Panc1 (cell line): Measurements from ENCODE around the gene DDAH1.

Experiments
- POLR2AphosphoS5 ChIP-seq: IDR thresholded peaks from 2 replicates; pipeline ENCODE4 v1.6.1; 2012; ENCODE audit warnings: mild to moderate bottlenecking, low read depth, low read length, moderate library complexity
- SIN3A ChIP-seq: IDR thresholded peaks from 2 replicates; pipeline ENCODE4 v1.6.1; 2012; ENCODE audit warnings: low read depth, mild to moderate bottlenecking, low read length, moderate library complexity, borderline replicate concordance; ENCODE audit not compliant: insufficient read depth
- TF ChIP-seq, protein P1 (sequence below): fragments of 450-650 bp; IDR thresholded peaks from 2 replicates; pipeline ENCODE4 v1.5.1; 2017; ENCODE audit warnings: mild to moderate bottlenecking
- TF ChIP-seq, protein P2 (sequence below), 2 experiments: IDR thresholded peaks; 2 replicates each; pipeline ENCODE4 v1.6.1; 2011 to 2012; ENCODE audit warnings: low read depth in 2 of 2, control low read depth in 1 of 2, low read length in 1 of 2, mild to moderate bottlenecking in 1 of 2, moderate library complexity in 1 of 2; ENCODE audit not compliant: insufficient read depth in 1 of 2

DNA sequence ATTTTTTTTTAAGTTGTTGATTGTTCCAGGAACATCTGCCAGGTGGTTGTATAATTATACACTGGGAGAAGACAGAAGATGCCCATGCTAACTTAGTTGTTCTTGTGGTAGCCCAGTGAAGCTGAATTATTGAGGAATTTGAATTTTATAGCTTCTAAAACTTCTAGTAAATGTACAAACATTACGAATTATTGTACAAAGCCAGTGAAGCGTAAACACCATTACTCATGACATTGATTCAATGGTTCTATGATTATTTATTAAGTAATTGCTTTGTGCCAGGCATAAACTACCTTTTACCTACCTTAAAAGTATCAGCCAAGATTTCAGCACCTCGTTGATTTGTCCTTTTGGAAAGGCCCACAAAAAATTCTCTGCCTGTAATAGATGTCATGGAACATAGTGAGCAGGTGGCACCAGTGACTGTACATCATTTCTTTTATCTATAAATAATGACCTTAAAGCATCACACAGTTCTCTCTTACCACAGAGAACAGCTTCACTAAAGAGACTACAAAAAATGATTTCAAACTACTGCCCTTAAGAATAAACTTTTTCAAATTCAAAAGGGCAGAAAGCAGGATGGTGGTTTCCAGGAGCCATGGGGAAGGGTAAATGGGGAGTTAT is 113.6 kb downstream of the DDAH1 start:
- TF ChIP-seq, protein P1, sequence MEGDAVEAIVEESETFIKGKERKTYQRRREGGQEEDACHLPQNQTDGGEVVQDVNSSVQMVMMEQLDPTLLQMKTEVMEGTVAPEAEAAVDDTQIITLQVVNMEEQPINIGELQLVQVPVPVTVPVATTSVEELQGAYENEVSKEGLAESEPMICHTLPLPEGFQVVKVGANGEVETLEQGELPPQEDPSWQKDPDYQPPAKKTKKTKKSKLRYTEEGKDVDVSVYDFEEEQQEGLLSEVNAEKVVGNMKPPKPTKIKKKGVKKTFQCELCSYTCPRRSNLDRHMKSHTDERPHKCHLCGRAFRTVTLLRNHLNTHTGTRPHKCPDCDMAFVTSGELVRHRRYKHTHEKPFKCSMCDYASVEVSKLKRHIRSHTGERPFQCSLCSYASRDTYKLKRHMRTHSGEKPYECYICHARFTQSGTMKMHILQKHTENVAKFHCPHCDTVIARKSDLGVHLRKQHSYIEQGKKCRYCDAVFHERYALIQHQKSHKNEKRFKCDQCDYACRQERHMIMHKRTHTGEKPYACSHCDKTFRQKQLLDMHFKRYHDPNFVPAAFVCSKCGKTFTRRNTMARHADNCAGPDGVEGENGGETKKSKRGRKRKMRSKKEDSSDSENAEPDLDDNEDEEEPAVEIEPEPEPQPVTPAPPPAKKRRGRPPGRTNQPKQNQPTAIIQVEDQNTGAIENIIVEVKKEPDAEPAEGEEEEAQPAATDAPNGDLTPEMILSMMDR = no peak
- TF ChIP-seq POLR2AphosphoS5 = no peak
- TF ChIP-seq, protein P2, sequence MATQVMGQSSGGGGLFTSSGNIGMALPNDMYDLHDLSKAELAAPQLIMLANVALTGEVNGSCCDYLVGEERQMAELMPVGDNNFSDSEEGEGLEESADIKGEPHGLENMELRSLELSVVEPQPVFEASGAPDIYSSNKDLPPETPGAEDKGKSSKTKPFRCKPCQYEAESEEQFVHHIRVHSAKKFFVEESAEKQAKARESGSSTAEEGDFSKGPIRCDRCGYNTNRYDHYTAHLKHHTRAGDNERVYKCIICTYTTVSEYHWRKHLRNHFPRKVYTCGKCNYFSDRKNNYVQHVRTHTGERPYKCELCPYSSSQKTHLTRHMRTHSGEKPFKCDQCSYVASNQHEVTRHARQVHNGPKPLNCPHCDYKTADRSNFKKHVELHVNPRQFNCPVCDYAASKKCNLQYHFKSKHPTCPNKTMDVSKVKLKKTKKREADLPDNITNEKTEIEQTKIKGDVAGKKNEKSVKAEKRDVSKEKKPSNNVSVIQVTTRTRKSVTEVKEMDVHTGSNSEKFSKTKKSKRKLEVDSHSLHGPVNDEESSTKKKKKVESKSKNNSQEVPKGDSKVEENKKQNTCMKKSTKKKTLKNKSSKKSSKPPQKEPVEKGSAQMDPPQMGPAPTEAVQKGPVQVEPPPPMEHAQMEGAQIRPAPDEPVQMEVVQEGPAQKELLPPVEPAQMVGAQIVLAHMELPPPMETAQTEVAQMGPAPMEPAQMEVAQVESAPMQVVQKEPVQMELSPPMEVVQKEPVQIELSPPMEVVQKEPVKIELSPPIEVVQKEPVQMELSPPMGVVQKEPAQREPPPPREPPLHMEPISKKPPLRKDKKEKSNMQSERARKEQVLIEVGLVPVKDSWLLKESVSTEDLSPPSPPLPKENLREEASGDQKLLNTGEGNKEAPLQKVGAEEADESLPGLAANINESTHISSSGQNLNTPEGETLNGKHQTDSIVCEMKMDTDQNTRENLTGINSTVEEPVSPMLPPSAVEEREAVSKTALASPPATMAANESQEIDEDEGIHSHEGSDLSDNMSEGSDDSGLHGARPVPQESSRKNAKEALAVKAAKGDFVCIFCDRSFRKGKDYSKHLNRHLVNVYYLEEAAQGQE (IDR thresholded peaks at IDR 0.05; ENCODE audit: insufficient read depth in 1 of 2, low read depth in 2 of 2, low read length in 1 of 2) = no peak
- no peak for TF ChIP-seq SIN3A
